Gastroesophageal sphincter (tissue), 3 donors: ENCODE results near the gene CES2.
A peak's percentile ranks its signal among the peaks of the same experiment; 100 is the strongest.

Experiments used
- POLR2A ChIP-seq, 2 donors: fragments of 450-650 bp; IDR thresholded peaks; one replicate each; pipeline ENCODE4 v1.6.1; 2017; ENCODE audit warnings: antibody characterized with exemption in 2 of 2, mild to moderate bottlenecking in 2 of 2, moderate library complexity in 1 of 2
- POLR2AphosphoS5 ChIP-seq: sonication (generic); formaldehyde crosslinking; IDR thresholded peaks from one replicate; pipeline ENCODE4 v1.6.1; 2017; ENCODE audit warnings: antibody characterized with exemption
- TF ChIP-seq, protein P1 (sequence below), 4 experiments: fragments of 200-600 bp in 2 of 4; fragments of 450-650 bp in 2 of 4; sonication (generic) in 1 of 4; IDR thresholded peaks; one replicate each; pipeline ENCODE4 v1.5.1; 2017 to 2019; ENCODE audit warnings: antibody characterized with exemption in 4 of 4, mild to moderate bottlenecking in 2 of 4, moderate library complexity in 2 of 4

GRCh38 chr16:66925322-66925840, 9.9 kb upstream of the CES2 start, which contains the start of gene RRAD:
- TF ChIP-seq, protein P1, sequence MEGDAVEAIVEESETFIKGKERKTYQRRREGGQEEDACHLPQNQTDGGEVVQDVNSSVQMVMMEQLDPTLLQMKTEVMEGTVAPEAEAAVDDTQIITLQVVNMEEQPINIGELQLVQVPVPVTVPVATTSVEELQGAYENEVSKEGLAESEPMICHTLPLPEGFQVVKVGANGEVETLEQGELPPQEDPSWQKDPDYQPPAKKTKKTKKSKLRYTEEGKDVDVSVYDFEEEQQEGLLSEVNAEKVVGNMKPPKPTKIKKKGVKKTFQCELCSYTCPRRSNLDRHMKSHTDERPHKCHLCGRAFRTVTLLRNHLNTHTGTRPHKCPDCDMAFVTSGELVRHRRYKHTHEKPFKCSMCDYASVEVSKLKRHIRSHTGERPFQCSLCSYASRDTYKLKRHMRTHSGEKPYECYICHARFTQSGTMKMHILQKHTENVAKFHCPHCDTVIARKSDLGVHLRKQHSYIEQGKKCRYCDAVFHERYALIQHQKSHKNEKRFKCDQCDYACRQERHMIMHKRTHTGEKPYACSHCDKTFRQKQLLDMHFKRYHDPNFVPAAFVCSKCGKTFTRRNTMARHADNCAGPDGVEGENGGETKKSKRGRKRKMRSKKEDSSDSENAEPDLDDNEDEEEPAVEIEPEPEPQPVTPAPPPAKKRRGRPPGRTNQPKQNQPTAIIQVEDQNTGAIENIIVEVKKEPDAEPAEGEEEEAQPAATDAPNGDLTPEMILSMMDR (IDR thresholded peaks at IDR 0.05) = peak in 1 of 4 experiments; percentile 24
- TF ChIP-seq POLR2A (IDR thresholded peaks at IDR 0.05) = peak; percentile 73 to 80
- peak; percentile 77 for TF ChIP-seq POLR2AphosphoS5
